Stomach (tissue), 9 donors: Measurements from ENCODE around the gene NFE2L3. TPM values are rescaled to one million over a fixed set of nuclear protein-coding genes. Genes with fewer than 3 reads are reported as not detected.
"Not testable (repeated sequence)": the region's sequence is repeated elsewhere in the genome, so short reads cannot be mapped to it uniquely, and the experiment has no call there.

ENCODE experiments used
- DNase-seq, 2 donors: peaks; one replicate each; pipeline versions ENCODE4 v3.0.0 to v3.0.0-alpha.2; 2013 to 2019
- H3K27ac ChIP-seq, 5 donors: fragments of 200-600 bp in 4 of 5; sonication (generic) in 4 of 5; one replicate each; pipeline ENCODE4 v1.5.1; 2013 to 2019; ENCODE audit warnings: mild to moderate bottlenecking in 1 of 5, moderate library complexity in 1 of 5
- H3K27me3 ChIP-seq, 3 donors: fragments of 200-600 bp; sonication (generic); one replicate each; pipeline ENCODE4 v1.5.1; 2017 to 2019; ENCODE audit warnings: mixed run types in 1 of 3
- H3K36me3 ChIP-seq, 4 donors: fragments of 200-600 bp; sonication (generic); 1 replicate in 3 of 4; 2 replicates in 1 of 4; pipeline ENCODE4 v1.5.1; 2016 to 2019
- H3K4me1 ChIP-seq, 4 donors: fragments of 200-600 bp; sonication (generic); one replicate each; pipeline ENCODE4 v1.5.1; 2016 to 2019
- H3K4me3 ChIP-seq, 4 donors: fragments of 200-600 bp; sonication (generic) in 3 of 4; one replicate each; pipeline ENCODE4 v1.5.1; 2016 to 2019; ENCODE audit warnings: mild to moderate bottlenecking in 1 of 4
- H3K9me3 ChIP-seq, 4 donors: fragments of 200-600 bp; sonication (generic); one replicate each; pipeline ENCODE4 v1.5.1; 2016 to 2019
- EP300 ChIP-seq: sonication (generic); formaldehyde crosslinking; IDR thresholded peaks from one replicate; pipeline ENCODE4 v1.6.1; 2017; ENCODE audit warnings: antibody characterized with exemption
- POLR2A ChIP-seq, 4 donors: fragments of 450-650 bp; IDR thresholded peaks; one replicate each; pipeline ENCODE4 v1.6.1; 2016; ENCODE audit warnings: antibody characterized with exemption in 4 of 4, control low read depth in 2 of 4, mild to moderate bottlenecking in 1 of 4, moderate library complexity in 1 of 4
- POLR2AphosphoS5 ChIP-seq, 3 donors: sonication (generic); formaldehyde crosslinking; IDR thresholded peaks; one replicate each; pipeline ENCODE4 v1.6.1; 2016; ENCODE audit warnings: antibody characterized with exemption in 3 of 3
- WGBS, 5 donors: extraction: QIAGEN DNeasy Blood & Tissue Kit in 3 of 5; methylation state at CpG; one replicate each; pipeline versions ENCODE4 v1.1.5 to v1.1.7; 2013 to 2018; 5-methylcytosine and 5-hydroxymethylcytosine counted together
- intact Hi-C: fragments of 100-400 bp; cut with DNase I; formaldehyde crosslinking; loops from one replicate; pipeline ENCODE4 v1.15.1; 2023; ENCODE audit warnings: low total_unique reads
- polyA plus RNA-seq, 3 donors: library from polyadenylated mRNA; stranded (reverse); fragments of 200-250 nt; gene quantifications; one replicate each; pipeline ENCODE4 v1.2.3, GENCODE V29; 2013
- total RNA-seq, 5 donors: library from RNA; depleted of rRNA; stranded (reverse); fragments of >200 nt; gene quantifications; one replicate each; pipeline versions ENCODE4 v1.1.0 to v1.2.3, GENCODE V29; 2014 to 2016
- TF ChIP-seq, protein P1 (sequence below), 7 experiments: fragments of 450-650 bp in 4 of 7; fragments of 200-600 bp in 3 of 7; sonication (generic) in 3 of 7; IDR thresholded peaks; one replicate each; pipeline ENCODE4 v1.5.1; 2016 to 2019; ENCODE audit warnings: antibody characterized with exemption in 7 of 7, control low read depth in 2 of 7, mild to moderate bottlenecking in 1 of 7
- donor health status: healthy with polysubstance abuse.
- donor health status: Bipolar disorder and iron deficiency.
- donor health status: healthy.

The NFE2L3 gene
- total and polyA plus RNA-seq, 8 donors, result 1.4 to 7.7 (median 4.9) TPM; not detected in 1

DNA sequence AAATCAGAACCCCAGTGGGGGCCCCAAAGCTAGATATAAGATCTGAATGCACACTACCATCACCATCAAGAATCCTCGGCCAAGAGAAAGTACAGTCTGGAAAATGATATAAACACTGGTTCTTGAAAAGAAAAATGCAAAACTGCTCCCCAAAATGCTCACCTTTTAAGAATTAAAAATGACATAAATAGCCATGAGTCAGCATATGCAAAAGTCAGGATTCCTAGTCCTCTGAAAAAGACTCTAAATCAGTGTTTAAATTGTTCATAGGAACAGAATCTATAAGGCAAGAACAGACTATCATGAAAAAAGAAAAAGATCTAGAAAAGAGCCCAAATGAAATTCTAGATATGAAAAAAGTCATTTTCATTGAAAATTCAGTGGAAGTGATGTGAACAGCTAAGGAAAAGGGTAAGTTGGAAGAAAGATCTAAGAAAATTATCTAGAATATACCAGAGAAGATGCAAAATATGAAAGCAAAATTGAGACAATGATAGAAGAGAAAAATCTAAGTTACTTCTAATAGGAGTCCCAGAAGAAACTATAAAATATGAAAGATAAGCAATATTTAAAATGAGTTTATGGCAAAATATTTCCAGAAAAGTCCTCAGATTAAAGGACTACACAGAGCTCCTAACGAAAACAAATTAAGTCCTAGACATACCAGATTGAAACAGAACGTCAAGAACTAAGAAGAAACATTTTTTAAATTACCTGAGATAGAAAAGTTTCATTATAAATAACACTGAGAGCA, 29.7 kb downstream of the NFE2L3 start:
- intact Hi-C loops, result no loop called here
- Histone ChIP-seq H3K4me3 (no peak overlapping the region), H3K9me3 (no peaks in the 10 kb centered on the region), H3K4me1 (peaks cover 6 to 50% (median 26%) of the 10 kb centered on the region in 4 donors), H3K27me3 (no peaks in the 10 kb centered on the region), H3K27ac (peak overlapping the region in 4 of 5 donors; percentile 47 to 67 (median 49)), H3K36me3 (peaks cover 0 to 15% (median 5%) of the 10 kb centered on the region in 4 donors)
- DNase-seq, result no peak
- 58 to 77% (median 76%) methylated on average over 3 of the region's 3 CpGs for WGBS, 5 donors
- TF ChIP-seq, protein P1, sequence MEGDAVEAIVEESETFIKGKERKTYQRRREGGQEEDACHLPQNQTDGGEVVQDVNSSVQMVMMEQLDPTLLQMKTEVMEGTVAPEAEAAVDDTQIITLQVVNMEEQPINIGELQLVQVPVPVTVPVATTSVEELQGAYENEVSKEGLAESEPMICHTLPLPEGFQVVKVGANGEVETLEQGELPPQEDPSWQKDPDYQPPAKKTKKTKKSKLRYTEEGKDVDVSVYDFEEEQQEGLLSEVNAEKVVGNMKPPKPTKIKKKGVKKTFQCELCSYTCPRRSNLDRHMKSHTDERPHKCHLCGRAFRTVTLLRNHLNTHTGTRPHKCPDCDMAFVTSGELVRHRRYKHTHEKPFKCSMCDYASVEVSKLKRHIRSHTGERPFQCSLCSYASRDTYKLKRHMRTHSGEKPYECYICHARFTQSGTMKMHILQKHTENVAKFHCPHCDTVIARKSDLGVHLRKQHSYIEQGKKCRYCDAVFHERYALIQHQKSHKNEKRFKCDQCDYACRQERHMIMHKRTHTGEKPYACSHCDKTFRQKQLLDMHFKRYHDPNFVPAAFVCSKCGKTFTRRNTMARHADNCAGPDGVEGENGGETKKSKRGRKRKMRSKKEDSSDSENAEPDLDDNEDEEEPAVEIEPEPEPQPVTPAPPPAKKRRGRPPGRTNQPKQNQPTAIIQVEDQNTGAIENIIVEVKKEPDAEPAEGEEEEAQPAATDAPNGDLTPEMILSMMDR (IDR thresholded peaks at IDR 0.05), result no peak
- no peak for TF ChIP-seq POLR2AphosphoS5 (IDR thresholded peaks at IDR 0.05)
- no peak for TF ChIP-seq POLR2A (IDR thresholded peaks at IDR 0.05)
- no peak for TF ChIP-seq EP300

DNA sequence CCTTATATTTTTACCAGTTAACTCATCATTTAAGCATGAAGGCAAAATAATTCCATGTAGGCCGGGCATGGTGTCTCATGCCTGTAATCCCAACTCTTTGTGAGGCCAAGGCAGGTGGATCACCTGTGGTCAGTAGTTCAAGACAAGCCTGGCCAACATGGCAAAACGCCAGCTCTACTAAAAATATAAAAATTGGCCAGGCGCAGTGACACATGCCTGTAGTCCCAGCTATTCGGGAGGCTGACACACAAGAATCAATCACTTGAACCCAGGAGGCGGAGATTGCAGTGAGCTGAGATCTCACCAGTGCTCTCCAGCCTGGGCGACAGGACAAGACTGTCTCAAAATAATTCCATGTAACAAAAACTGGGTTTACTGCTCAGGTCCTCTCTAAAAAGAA, 30.3 kb downstream of the NFE2L3 start:
- no peaks in the 10 kb centered on the region for H3K9me3 ChIP-seq
- intact Hi-C loops, result no loop called here
- H3K4me3 ChIP-seq, result no peak overlapping the region
- 62 to 81% (median 64%) methylated on average over 6 of the region's 6 CpGs for WGBS, 5 donors
- H3K27ac ChIP-seq, result peak overlapping the region in 1 of 5 donors; percentile 30
- no peaks in the 10 kb centered on the region for H3K27me3 ChIP-seq
- peaks cover 1 to 16% (median 5%) of the 10 kb centered on the region in 4 donors for H3K36me3 ChIP-seq
- TF ChIP-seq, protein P1 (IDR thresholded peaks at IDR 0.05), result no peak
- TF ChIP-seq EP300 (no peak), POLR2AphosphoS5 (IDR thresholded peaks at IDR 0.05) (peak in 1 of 3 donors; percentile 45), POLR2A (IDR thresholded peaks at IDR 0.05) (no peak)
- DNase-seq, result no peak
- peaks cover 6 to 54% (median 29%) of the 10 kb centered on the region in 4 donors for H3K4me1 ChIP-seq

DNA sequence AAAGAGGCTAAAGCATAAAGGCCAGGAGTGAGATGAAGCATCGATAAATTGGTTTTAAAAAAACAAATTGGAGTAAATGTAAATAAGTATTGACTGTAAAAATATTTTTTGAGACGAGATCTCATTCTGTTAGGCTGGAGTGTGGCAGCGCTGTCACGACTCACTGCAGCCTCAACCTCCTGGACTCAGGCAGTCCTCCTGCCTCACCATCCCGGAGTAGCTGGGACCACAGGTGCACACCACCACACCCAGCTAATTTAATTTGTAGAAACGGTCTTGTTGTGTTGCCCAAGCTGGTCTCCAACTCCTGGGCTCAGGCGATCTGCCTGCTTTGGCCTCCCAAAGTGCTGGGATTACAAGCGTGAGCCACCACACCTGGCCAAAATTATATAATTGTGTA, 30.7 kb downstream of the NFE2L3 start:
- WGBS, 5 donors, result 79 to 82% (median 80%) methylated on average over 8 of the region's 8 CpGs
- Histone ChIP-seq H3K9me3 (no peaks in the 10 kb centered on the region), H3K27me3 (no peaks in the 10 kb centered on the region), H3K4me1 (peaks cover 6 to 58% (median 32%) of the 10 kb centered on the region in 4 donors), H3K36me3 (peaks cover 5 to 20% (median 8%) of the 10 kb centered on the region in 4 donors), H3K27ac (peak overlapping the region in 2 of 5 donors; percentile 30 to 47), H3K4me3 (no peak overlapping the region)
- intact Hi-C loops, result no loop called here
- TF ChIP-seq, protein P1 (IDR thresholded peaks at IDR 0.05), result no peak
- TF ChIP-seq POLR2A (IDR thresholded peaks at IDR 0.05) (no peak), POLR2AphosphoS5 (IDR thresholded peaks at IDR 0.05) (no peak), EP300 (no peak)
- DNase-seq, result no peak

DNA sequence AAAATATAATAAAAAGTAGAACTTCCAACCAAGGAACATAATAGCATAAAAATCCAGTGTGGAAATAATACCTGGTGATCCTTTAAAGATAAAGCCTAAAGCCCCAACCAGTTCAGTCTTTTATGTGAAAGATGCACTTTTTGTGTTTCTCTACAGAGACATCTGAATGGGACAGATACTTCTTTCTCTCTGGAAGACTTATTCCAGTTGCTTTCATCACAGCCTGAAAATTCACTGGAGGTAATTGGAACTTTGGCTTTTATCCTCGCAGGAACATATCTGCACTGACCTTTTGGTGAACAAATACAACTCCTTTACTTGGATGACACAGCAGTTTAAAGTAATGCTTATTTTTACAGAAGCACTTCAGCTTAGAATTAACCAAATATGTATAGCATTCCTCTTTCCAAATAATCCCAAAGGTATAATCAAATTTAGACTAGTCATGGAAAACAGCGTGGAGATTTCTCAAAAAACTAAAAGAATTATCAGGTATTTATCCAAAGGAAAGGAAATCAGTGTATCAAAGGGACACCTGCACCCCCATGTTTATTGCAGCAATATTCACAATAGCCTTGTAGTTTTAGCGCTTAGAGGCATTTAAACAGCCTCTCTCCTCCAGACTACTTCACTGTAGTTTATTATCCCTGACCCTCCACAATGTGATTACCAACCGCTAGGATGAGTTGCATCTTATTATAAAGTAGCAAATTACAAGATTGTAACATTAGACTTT, 31.7 kb downstream of the NFE2L3 start:
- Histone ChIP-seq H3K27ac (peak overlapping the region in 3 of 5 donors; percentile 1 to 47 (median 30)), H3K36me3 (peaks cover 14 to 30% (median 18%) of the 10 kb centered on the region in 4 donors), H3K4me1 (peaks cover 6 to 67% (median 36%) of the 10 kb centered on the region in 4 donors), H3K9me3 (no peaks in the 10 kb centered on the region), H3K4me3 (no peak overlapping the region), H3K27me3 (no peaks in the 10 kb centered on the region)
- TF ChIP-seq, protein P1 (IDR thresholded peaks at IDR 0.05), result no peak
- no peak for DNase-seq
- intact Hi-C loops, result no loop called here
- 64 to 75% (median 70%) methylated on average over 4 of the region's 4 CpGs for WGBS, 5 donors

DNA sequence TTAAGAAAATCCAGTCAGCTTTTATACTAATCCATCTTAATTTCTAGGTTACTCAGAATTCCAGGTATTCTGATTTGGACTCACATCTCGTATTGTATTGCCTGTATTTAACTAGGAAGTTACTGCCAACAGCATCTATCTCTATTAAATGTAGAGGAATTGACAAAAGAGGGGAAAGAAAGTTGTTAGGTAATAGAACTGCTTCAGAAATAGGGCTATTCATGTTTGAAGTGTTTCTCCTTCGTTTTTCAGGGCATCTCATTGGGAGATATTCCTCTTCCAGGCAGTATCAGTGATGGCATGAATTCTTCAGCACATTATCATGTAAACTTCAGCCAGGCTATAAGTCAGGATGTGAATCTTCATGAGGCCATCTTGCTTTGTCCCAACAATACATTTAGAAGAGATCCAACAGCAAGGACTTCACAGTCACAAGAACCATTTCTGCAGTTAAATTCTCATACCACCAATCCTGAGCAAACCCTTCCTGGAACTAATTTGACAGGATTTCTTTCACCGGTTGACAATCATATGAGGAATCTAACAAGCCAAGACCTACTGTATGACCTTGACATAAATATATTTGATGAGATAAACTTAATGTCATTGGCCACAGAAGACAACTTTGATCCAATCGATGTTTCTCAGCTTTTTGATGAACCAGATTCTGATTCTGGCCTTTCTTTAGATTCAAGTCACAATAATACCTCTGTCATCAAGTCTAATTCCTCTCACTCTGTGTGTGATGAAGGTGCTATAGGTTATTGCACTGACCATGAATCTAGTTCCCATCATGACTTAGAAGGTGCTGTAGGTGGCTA, 32.5 kb downstream of the NFE2L3 start:
- WGBS, 5 donors, result 59 to 71% (median 63%) methylated on average over 4 of the region's 4 CpGs
- H3K9me3 ChIP-seq, DNase-seq, intact Hi-C loops, H3K27me3 ChIP-seq, H3K4me3 ChIP-seq: not testable (repeated sequence)
- Histone ChIP-seq H3K27ac (peak overlapping the region in 2 of 5 donors; percentile 1 to 47), H3K36me3 (peaks cover 20 to 38% (median 26%) of the 10 kb centered on the region in 4 donors), H3K4me1 (peaks cover 6 to 73% (median 39%) of the 10 kb centered on the region in 4 donors)
